D721Med (cell line): ENCODE measurements around the gene CCDC158.

Experiments used
- DNase-seq: peaks from one replicate; pipeline ENCODE4 v3.0.0; 2011; ENCODE audit warnings: low spot score; ENCODE audit not compliant: insufficient read length
- FAIRE-seq: peaks from 2 replicates; lab custom pipeline; 2011; peaks lifted over from hg19 to GRCh38; lab: Jason Lieb, UNC
- TF ChIP-seq, protein P1 (sequence below): IDR thresholded peaks from 2 replicates; pipeline ENCODE4 v1.5.1; 2012; ENCODE audit warnings: mild to moderate bottlenecking, control low read depth; ENCODE audit not compliant: insufficient read depth; ENCODE audit errors: missing control alignments

CCDC158 gene

GRCh38 chr4:76313547-76313946 lies 107.4 kb downstream of the CCDC158 start:
- DNase-seq = no peak

GRCh38 chr4:76312457-76312856 lies 108.5 kb downstream of the CCDC158 start:
- FAIRE-seq = no peak
- TF ChIP-seq, protein P1, sequence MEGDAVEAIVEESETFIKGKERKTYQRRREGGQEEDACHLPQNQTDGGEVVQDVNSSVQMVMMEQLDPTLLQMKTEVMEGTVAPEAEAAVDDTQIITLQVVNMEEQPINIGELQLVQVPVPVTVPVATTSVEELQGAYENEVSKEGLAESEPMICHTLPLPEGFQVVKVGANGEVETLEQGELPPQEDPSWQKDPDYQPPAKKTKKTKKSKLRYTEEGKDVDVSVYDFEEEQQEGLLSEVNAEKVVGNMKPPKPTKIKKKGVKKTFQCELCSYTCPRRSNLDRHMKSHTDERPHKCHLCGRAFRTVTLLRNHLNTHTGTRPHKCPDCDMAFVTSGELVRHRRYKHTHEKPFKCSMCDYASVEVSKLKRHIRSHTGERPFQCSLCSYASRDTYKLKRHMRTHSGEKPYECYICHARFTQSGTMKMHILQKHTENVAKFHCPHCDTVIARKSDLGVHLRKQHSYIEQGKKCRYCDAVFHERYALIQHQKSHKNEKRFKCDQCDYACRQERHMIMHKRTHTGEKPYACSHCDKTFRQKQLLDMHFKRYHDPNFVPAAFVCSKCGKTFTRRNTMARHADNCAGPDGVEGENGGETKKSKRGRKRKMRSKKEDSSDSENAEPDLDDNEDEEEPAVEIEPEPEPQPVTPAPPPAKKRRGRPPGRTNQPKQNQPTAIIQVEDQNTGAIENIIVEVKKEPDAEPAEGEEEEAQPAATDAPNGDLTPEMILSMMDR = no peak
- no peak for DNase-seq

More at GRCh38 chr4:76313547-76313946, 107.4 kb downstream of the CCDC158 start:
- no peak for FAIRE-seq
- TF ChIP-seq, protein P1 = no peak

GRCh38 chr4:76311896-76312331 lies 109.0 kb downstream of the CCDC158 start:
- TF ChIP-seq, protein P1 = no peak
- DNase-seq (no peak), FAIRE-seq (no peak)

DNA sequence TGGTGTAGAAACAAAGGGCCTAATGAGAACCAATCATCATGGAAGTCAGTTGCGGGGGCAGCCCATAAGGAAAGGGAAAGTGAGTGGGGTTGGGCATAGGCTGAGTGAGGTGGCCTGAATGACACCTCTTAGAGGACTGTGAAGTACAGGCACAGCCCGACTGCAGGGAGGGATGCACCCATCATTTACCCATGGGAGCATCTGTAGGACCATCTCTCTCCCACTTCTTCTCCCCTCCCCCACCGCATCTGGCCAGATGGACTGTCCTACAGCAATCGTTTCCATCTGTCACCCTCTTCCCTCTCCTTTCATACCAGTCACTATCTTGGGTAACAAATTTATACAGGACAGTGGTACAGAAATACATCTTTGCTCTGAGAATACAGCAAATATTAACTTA lies 110.3 kb downstream of the CCDC158 start:
- FAIRE-seq = no peak
- TF ChIP-seq, protein P1 = no peak
- DNase-seq = no peak

- DNase-seq = no peak
Measured at GRCh38 chr4:76309939-76310550, 110.9 kb downstream of the CCDC158 start.

DNA sequence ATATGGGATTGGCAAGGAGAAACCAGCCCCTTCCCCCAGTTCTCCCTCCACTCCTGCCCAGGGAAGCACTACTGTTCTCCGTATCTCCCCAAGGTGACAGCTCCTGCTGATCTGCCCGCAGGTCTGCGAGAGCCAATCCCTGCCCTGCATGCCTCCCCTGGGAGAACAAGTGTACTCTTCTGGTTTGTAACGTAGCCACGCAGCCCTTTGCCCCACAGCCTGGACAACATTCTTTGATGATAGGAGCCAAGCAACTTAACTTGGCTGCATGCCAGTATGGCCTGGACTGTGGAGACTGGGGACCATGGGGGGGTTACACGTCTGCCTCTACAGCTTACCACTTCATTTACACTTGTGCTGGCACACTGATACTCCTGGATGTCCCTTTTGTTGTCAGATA lies 112.4 kb downstream of the CCDC158 start:
- DNase-seq = no peak
- FAIRE-seq = no peak
- TF ChIP-seq, protein P1 = no peak

More at GRCh38 chr4:76309939-76310550, 110.9 kb downstream of the CCDC158 start:
- peak; percentile 25 for FAIRE-seq
- TF ChIP-seq, protein P1 = no peak

GRCh38 chr4:76307660-76308014 lies 113.3 kb downstream of the CCDC158 start:
- FAIRE-seq (no peak), DNase-seq (no peak)
- TF ChIP-seq, protein P1 = no peak
